SK-N-SH treated with all-trans-retinoic acid at 6 μM for 48 hours (cell line): ENCODE results near the gene TMEM128.
"Not testable (repeated sequence)": the region's sequence is repeated elsewhere in the genome, so short reads cannot be mapped to it uniquely, and the experiment has no call there.

Source experiments
- ATAC-seq: fragments of 200-7000 bp; cut with Tn5 transposase; 3 replicates; pipeline ENCODE4 v1.9.1; 2020; ENCODE audit warnings: mild to moderate bottlenecking, moderate library complexity
- ARNTL ChIP-seq: fragments of 450-650 bp; formaldehyde crosslinking; IDR thresholded peaks from 2 replicates; pipeline ENCODE4 v1.5.0; 2020; ENCODE audit warnings: low read depth, mild to moderate bottlenecking, moderate library complexity, borderline replicate concordance
- BACH2 ChIP-seq: fragments of 250-450 bp; sonication (Bioruptor Pico); IDR thresholded peaks from 2 replicates; pipeline ENCODE4 v1.9.0; 2021; ENCODE audit warnings: mild to moderate bottlenecking, borderline replicate concordance
- CSDC2 ChIP-seq: fragments of 250-450 bp; sonication (Bioruptor Pico); IDR thresholded peaks from 2 replicates; pipeline ENCODE4 v1.5.0; 2020; ENCODE audit warnings: mild to moderate bottlenecking, moderate library complexity
- ESRRG ChIP-seq: fragments of 250-450 bp; sonication (Bioruptor Pico); IDR thresholded peaks from 2 replicates; pipeline ENCODE4 v1.6.1; 2021; ENCODE audit warnings: mild to moderate bottlenecking
- GLIS3 ChIP-seq: fragments of 250-450 bp; sonication (Bioruptor Pico); IDR thresholded peaks from 2 replicates; pipeline ENCODE4 v1.5.0; 2020; ENCODE audit warnings: mild to moderate bottlenecking, moderate library complexity
- ISL1 ChIP-seq: fragments of 250-450 bp; sonication (Bioruptor Pico); IDR thresholded peaks from 2 replicates; pipeline ENCODE4 v2.1.2; 2022; ENCODE audit warnings: mild to moderate bottlenecking, moderate library complexity
- OSR1 ChIP-seq: fragments of 250-450 bp; sonication (Bioruptor Pico); IDR thresholded peaks from 2 replicates; pipeline ENCODE4 v1.8.0; 2022; ENCODE audit warnings: moderate library complexity, mild to moderate bottlenecking, inconsistent platforms
- PATZ1 ChIP-seq: fragments of 250-450 bp; sonication (Bioruptor Pico); IDR thresholded peaks from 2 replicates; pipeline ENCODE4 v1.8.0; 2020; ENCODE audit warnings: mild to moderate bottlenecking, moderate library complexity, borderline replicate concordance
- POU6F1 ChIP-seq: fragments of 250-450 bp; sonication (Bioruptor Pico); IDR thresholded peaks from 2 replicates; pipeline ENCODE4 v1.8.0; 2021; ENCODE audit warnings: low read depth, mild to moderate bottlenecking, moderate library complexity, borderline replicate concordance
- PPARA ChIP-seq: fragments of 250-450 bp; sonication (Bioruptor Pico); IDR thresholded peaks from 2 replicates; pipeline ENCODE4 v1.5.0; 2020; ENCODE audit warnings: mild to moderate bottlenecking, borderline replicate concordance
- RARB ChIP-seq: fragments of 250-450 bp; sonication (Bioruptor Pico); IDR thresholded peaks from 2 replicates; pipeline ENCODE4 v1.8.0; 2021; ENCODE audit warnings: mild to moderate bottlenecking, moderate library complexity
- SNAI2 ChIP-seq: fragments of 250-450 bp; sonication (Bioruptor Pico); IDR thresholded peaks from 2 replicates; pipeline ENCODE4 v1.5.0; 2020; ENCODE audit warnings: mild to moderate bottlenecking, moderate library complexity
- TCF4 ChIP-seq: fragments of 250-450 bp; sonication (Bioruptor Pico); IDR thresholded peaks from 2 replicates; pipeline ENCODE4 v1.8.0; 2021; ENCODE audit warnings: mild to moderate bottlenecking, moderate library complexity, borderline replicate concordance
- TOX ChIP-seq: fragments of 250-450 bp; sonication (Bioruptor Pico); IDR thresholded peaks from 2 replicates; pipeline ENCODE4 v1.8.0; 2021; ENCODE audit warnings: mild to moderate bottlenecking, moderate library complexity, borderline replicate concordance
- TSHZ2 ChIP-seq: fragments of 250-450 bp; sonication (Bioruptor Pico); IDR thresholded peaks from 2 replicates; pipeline ENCODE4 v1.5.0; 2020; ENCODE audit warnings: mild to moderate bottlenecking, moderate library complexity
- ZC3H10 ChIP-seq: fragments of 250-450 bp; sonication (Bioruptor Pico); IDR thresholded peaks from 2 replicates; pipeline ENCODE4 v1.5.1; 2021; ENCODE audit warnings: mild to moderate bottlenecking, moderate library complexity
- ZFP3 ChIP-seq: fragments of 250-450 bp; sonication (Bioruptor Pico); IDR thresholded peaks from 2 replicates; pipeline ENCODE4 v1.5.0; 2020; ENCODE audit warnings: mild to moderate bottlenecking, moderate library complexity
- ZNF70 ChIP-seq: fragments of 450-650 bp; formaldehyde crosslinking; IDR thresholded peaks from 2 replicates; pipeline ENCODE4 v1.5.0; 2020; ENCODE audit warnings: mild to moderate bottlenecking, moderate library complexity
- ZNF8 ChIP-seq: fragments of 450-650 bp; formaldehyde crosslinking; IDR thresholded peaks from 2 replicates; pipeline ENCODE4 v1.5.0; 2020; ENCODE audit warnings: mild to moderate bottlenecking, moderate library complexity

The TMEM128 gene

GRCh38 chr4:4200624-4201023 lies 47.4 kb downstream of the TMEM128 start:
- no peak for TF ChIP-seq ISL1 (CRISPR knock-in tag)
- TF ChIP-seq ESRRG (CRISPR knock-in tag), result no peak
- no peak for TF ChIP-seq SNAI2 (CRISPR knock-in tag)
- TF ChIP-seq ARNTL (CRISPR knock-in tag), result no peak
- no peak for TF ChIP-seq TSHZ2 (CRISPR knock-in tag)
- no peak for TF ChIP-seq ZNF70
- TF ChIP-seq GLIS3 (CRISPR knock-in tag), result no peak
- TF ChIP-seq ZC3H10 (CRISPR knock-in tag), result no peak
- no peak for TF ChIP-seq TOX
- TF ChIP-seq PATZ1 (CRISPR knock-in tag), result no peak
- no peak for TF ChIP-seq ZNF8 (CRISPR knock-in tag)
- TF ChIP-seq, all 23 proteins: peak for 0
- no peak for ATAC-seq

- TF ChIP-seq PPARA, result no peak
- TF ChIP-seq PATZ1 (CRISPR knock-in tag), result no peak
- no peak for TF ChIP-seq TSHZ2 (CRISPR knock-in tag)
- no peak for TF ChIP-seq ZC3H10 (CRISPR knock-in tag)
- TF ChIP-seq ARNTL (CRISPR knock-in tag), result no peak
- TF ChIP-seq POU6F1 (CRISPR knock-in tag), result no peak
- TF ChIP-seq ZNF70, result no peak
- TF ChIP-seq SNAI2 (CRISPR knock-in tag), result no peak
- no peak for TF ChIP-seq CSDC2 (CRISPR knock-in tag)
- no peak for TF ChIP-seq OSR1 (CRISPR knock-in tag)
- TF ChIP-seq ZFP3 (CRISPR knock-in tag), result no peak
- TF ChIP-seq RARB (CRISPR knock-in tag), result no peak
- no peak for TF ChIP-seq TCF4 (CRISPR knock-in tag)
- no peak for TF ChIP-seq ISL1 (CRISPR knock-in tag)
- no peak for TF ChIP-seq BACH2 (CRISPR knock-in tag)
- no peak for TF ChIP-seq ESRRG (CRISPR knock-in tag)
- TF ChIP-seq TOX, result no peak
- TF ChIP-seq GLIS3 (CRISPR knock-in tag), result no peak
- TF ChIP-seq, all 23 proteins: peak for 0
- ATAC-seq, result no peak
Measured at GRCh38 chr4:4195354-4195753, 52.7 kb downstream of the TMEM128 start.

- ATAC-seq, result not testable (repeated sequence)
Measured at GRCh38 chr4:4188557-4188956, 59.5 kb downstream of the TMEM128 start.
